Breast epithelium (tissue), 4 donors: ENCODE measurements around the gene MISFA. TPM values are rescaled to one million over a fixed set of nuclear protein-coding genes. Genes with fewer than 3 reads are reported as not detected.

Experiments
- DNase-seq, 2 donors: peaks; one replicate each; pipeline ENCODE4 v3.0.0-alpha.2; 2019; ENCODE audit warnings: low spot score in 2 of 2
- H3K27ac ChIP-seq, 2 donors: fragments of 200-600 bp; sonication (generic) in 1 of 2; one replicate each; pipeline ENCODE4 v1.5.1; 2016 to 2019; ENCODE audit warnings: mild to moderate bottlenecking in 1 of 2
- H3K27me3 ChIP-seq, 2 donors: fragments of 200-600 bp; sonication (generic) in 1 of 2; one replicate each; pipeline versions ENCODE4 v1.5.1 to v1.6.0; 2017 to 2019; ENCODE audit warnings: control low read depth in 1 of 2, mild to moderate bottlenecking in 1 of 2
- H3K36me3 ChIP-seq: fragments of 200-600 bp; one replicate; pipeline ENCODE4 v1.5.1; 2019
- H3K4me1 ChIP-seq, 2 donors: fragments of 200-600 bp; sonication (generic); one replicate each; pipeline ENCODE4 v1.5.1; 2016 to 2019; ENCODE audit warnings: control low read depth in 1 of 2
- H3K4me3 ChIP-seq, 3 donors: fragments of 200-600 bp; sonication (generic); 1 replicate in 2 of 3; 2 replicates in 1 of 3; pipeline ENCODE4 v1.5.1; 2016 to 2019; ENCODE audit warnings: mild to moderate bottlenecking in 3 of 3, moderate library complexity in 2 of 3
- H3K9me3 ChIP-seq, 2 donors: fragments of 200-600 bp; sonication (generic) in 1 of 2; one replicate each; pipeline ENCODE4 v1.5.1; 2016 to 2019; ENCODE audit warnings: control low read depth in 1 of 2
- POLR2A ChIP-seq: fragments of 450-650 bp; IDR thresholded peaks from one replicate; pipeline ENCODE4 v1.6.1; 2016; ENCODE audit warnings: antibody characterized with exemption, mild to moderate bottlenecking, moderate library complexity
- intact Hi-C: fragments of 100-400 bp; cut with DNase I; formaldehyde crosslinking; loops from one replicate; pipeline ENCODE4 v1.15.1; 2023; ENCODE audit warnings: low total_unique reads
- total RNA-seq, 3 donors: library from RNA; depleted of rRNA; stranded (reverse); fragments of >200 nt; gene quantifications; one replicate each; pipeline ENCODE4 v1.1.0, GENCODE V29; 2016
- TF ChIP-seq, protein P1 (sequence below), 3 donors: fragments of 450-650 bp; IDR thresholded peaks; one replicate each; pipeline ENCODE4 v1.5.1; 2016 to 2017; ENCODE audit warnings: antibody characterized with exemption in 3 of 3, mild to moderate bottlenecking in 3 of 3, moderate library complexity in 3 of 3

MISFA gene
- total RNA-seq, 3 donors from 2014 or later = 2.6 TPM; not detected in 1

DNA sequence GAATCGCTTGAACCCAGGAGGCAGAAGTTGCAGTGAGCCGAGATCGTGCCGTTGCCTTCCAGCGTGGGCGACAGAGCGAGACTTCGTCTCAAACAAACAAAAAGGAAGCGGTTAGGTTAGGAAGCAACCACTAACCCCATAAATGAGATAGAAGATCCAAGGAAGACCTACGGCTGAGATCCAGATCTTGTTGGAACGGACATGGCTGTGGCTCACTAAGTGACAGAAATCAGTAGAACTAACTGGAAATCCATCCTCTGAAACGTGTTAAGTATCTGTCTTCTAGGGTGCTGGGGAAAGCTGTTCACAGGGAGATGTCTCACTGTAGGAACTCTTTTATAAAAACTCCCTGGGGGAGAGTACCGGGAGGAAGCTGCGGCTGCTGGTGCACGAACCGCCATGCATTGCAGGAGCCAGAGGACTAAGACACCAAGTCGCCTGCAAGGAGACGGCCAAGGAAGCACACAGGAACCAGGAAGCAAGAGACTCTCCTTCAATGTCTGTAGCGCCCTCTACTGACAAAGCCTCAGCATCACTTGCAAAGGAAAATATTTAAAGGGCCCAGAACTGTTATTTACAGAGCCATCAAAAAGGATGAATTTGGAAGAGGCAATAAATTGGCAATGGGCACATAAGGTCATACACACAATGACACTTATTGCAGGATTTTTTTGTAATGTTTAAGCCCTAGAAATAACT is 51.4 kb downstream of the MISFA start:
- Histone ChIP-seq H3K36me3 (no peaks in the 10 kb centered on the region), H3K4me3 (no peak overlapping the region), H3K4me1 (no peaks in the 10 kb centered on the region), H3K27ac (no peak overlapping the region), H3K27me3 (no peaks in the 10 kb centered on the region), H3K9me3 (no peaks in the 10 kb centered on the region)
- TF ChIP-seq, protein P1, sequence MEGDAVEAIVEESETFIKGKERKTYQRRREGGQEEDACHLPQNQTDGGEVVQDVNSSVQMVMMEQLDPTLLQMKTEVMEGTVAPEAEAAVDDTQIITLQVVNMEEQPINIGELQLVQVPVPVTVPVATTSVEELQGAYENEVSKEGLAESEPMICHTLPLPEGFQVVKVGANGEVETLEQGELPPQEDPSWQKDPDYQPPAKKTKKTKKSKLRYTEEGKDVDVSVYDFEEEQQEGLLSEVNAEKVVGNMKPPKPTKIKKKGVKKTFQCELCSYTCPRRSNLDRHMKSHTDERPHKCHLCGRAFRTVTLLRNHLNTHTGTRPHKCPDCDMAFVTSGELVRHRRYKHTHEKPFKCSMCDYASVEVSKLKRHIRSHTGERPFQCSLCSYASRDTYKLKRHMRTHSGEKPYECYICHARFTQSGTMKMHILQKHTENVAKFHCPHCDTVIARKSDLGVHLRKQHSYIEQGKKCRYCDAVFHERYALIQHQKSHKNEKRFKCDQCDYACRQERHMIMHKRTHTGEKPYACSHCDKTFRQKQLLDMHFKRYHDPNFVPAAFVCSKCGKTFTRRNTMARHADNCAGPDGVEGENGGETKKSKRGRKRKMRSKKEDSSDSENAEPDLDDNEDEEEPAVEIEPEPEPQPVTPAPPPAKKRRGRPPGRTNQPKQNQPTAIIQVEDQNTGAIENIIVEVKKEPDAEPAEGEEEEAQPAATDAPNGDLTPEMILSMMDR (IDR thresholded peaks at IDR 0.05) = peak in 1 of 3 donors; percentile 23
- no peak for TF ChIP-seq POLR2A
- intact Hi-C loops = no loop called here
- no peak for DNase-seq

Other genes starting within 250 kb of the MISFA start
- gene LDHA, start 205.2 kb upstream of the MISFA start, total RNA-seq = 100 to 1,000 TPM; 433 to 515 (median 501) TPM
- gene LDHC, start 187.5 kb upstream of the MISFA start, total RNA-seq = not detected
- not detected for gene LDHAL6A, start 143.9 kb upstream of the MISFA start, total RNA-seq
- 100 to 1,000 TPM in 1 of 3 donors, 10 to 100 TPM in 2; 66.5 to 114 (median 72.8) TPM for gene TSG101, start 72.8 kb upstream of the MISFA start, total RNA-seq
- 10 to 100 TPM; 28.5 to 54.4 (median 28.8) TPM for gene UEVLD, start 11.1 kb upstream of the MISFA start, total RNA-seq
- gene SPTY2D1, start 34.6 kb downstream of the MISFA start, total RNA-seq = 10 to 100 TPM; 19.5 to 30.6 (median 27.5) TPM
- gene TMEM86A, start 99.0 kb downstream of the MISFA start, total RNA-seq = 10 to 100 TPM in 2 of 3 donors, 1 to 10 TPM in 1; 9.9 to 16.7 (median 12.7) TPM
- gene IGSF22, start 126.4 kb downstream of the MISFA start, total RNA-seq = under 1 TPM in 2 of 3 donors, not detected in 1; 0.44 to 0.66 TPM
- gene PTPN5, start 192.0 kb downstream of the MISFA start, total RNA-seq = 1 to 10 TPM in 2 of 3 donors, under 1 TPM in 1; 0.59 to 2.2 (median 1.3) TPM